ENCODE results near the gene TBPL2. TPM values are rescaled to one million over a fixed set of nuclear protein-coding genes. Genes with fewer than 3 reads are reported as not detected.

Gene TBPL2
- total and polyA plus RNA-seq, 2 of the 13 experiments (the other 11 are each of a cell fraction or from before 2014, with no cell fraction given): not detected

GRCh38 chr14:55446127-55446736, 5.8 kb upstream of the TBPL2 start (continued):
- peak; percentile 42 for TF ChIP-seq HNRNPK (IDR thresholded peaks at IDR 0.05; ENCODE audit: low read depth, low read length, poor library complexity, severe bottlenecking)
- TF ChIP-seq THAP8 (CRISPR knock-in tag; IDR thresholded peaks at IDR 0.05; ENCODE audit: borderline replicate concordance): no peak
- no peak for TF ChIP-seq RARA (CRISPR knock-in tag; IDR thresholded peaks at IDR 0.05)
- no peak for TF ChIP-seq ISL2 (CRISPR knock-in tag; IDR thresholded peaks at IDR 0.05)
- TF ChIP-seq PCBP2 (optimal IDR thresholded peaks at IDR 0.05; ENCODE audit: low read depth, low read length, poor library complexity, severe bottlenecking): no peak
- TF ChIP-seq ZFP36 (IDR thresholded peaks at IDR 0.05; ENCODE audit: borderline replicate concordance, low read depth, low read length, partially characterized antibody): no peak
- TF ChIP-seq GABPB1 (CRISPR knock-in tag; IDR thresholded peaks at IDR 0.05): no peak
- TF ChIP-seq KDM6A (CRISPR knock-in tag; IDR thresholded peaks at IDR 0.05; ENCODE audit: low read depth): no peak
- TF ChIP-seq NR0B2 (CRISPR knock-in tag; IDR thresholded peaks at IDR 0.05): no peak
- TF ChIP-seq RELA (CRISPR knock-in tag; IDR thresholded peaks at IDR 0.05): no peak
- no peak for TF ChIP-seq SRF (IDR thresholded peaks at IDR 0.05; ENCODE audit: low read depth, low read length)
- TF ChIP-seq RFX5 (IDR thresholded peaks at IDR 0.05; ENCODE audit: low read depth, low read length): no peak
- TF ChIP-seq LBX2 (CRISPR knock-in tag; IDR thresholded peaks at IDR 0.05; ENCODE audit: borderline replicate concordance): no peak
- peak; percentile 13; the same call in 1 of the 2 replicates for TF ChIP-seq CREB1 (IDR thresholded peaks at IDR 0.05)
- TF ChIP-seq CREB1 (CRISPR knock-in tag; IDR thresholded peaks at IDR 0.05): no peak
- no peak for TF ChIP-seq ARNT (IDR thresholded peaks at IDR 0.05)
- TF ChIP-seq MTA3 (CRISPR knock-in tag; IDR thresholded peaks at IDR 0.05): no peak
- peak; percentile 60 for TF ChIP-seq SMC3 (IDR thresholded peaks at IDR 0.05; ENCODE audit: low read length)
- no peak for TF ChIP-seq ZNF75D (CRISPR knock-in tag; IDR thresholded peaks at IDR 0.05; ENCODE audit: borderline replicate concordance)
- TF ChIP-seq ZNF83 (CRISPR knock-in tag; IDR thresholded peaks at IDR 0.05; ENCODE audit: borderline replicate concordance): no peak
- no peak for TF ChIP-seq ZNF816 (CRISPR knock-in tag; IDR thresholded peaks at IDR 0.05; ENCODE audit: borderline replicate concordance)
- no peak for TF ChIP-seq ZNF570 (CRISPR knock-in tag; IDR thresholded peaks at IDR 0.05; ENCODE audit: borderline replicate concordance)
- no peak for TF ChIP-seq TFDP2 (CRISPR knock-in tag; IDR thresholded peaks at IDR 0.05)

All from HepG2 (cell line).